Parathyroid adenoma (tissue), 2 donors: ENCODE results near the gene SMARCD3.

ENCODE experiments used
- H2AFZ ChIP-seq: fragments of 300-600 bp; sonication (generic); one replicate; pipeline ENCODE4 v1.7.0; 2017; ENCODE audit warnings: antibody characterized with exemption, mild to moderate bottlenecking
- H3K27ac ChIP-seq: fragments of 300-600 bp; sonication (generic); one replicate; pipeline ENCODE4 v1.7.0; 2017
- H3K27me3 ChIP-seq: fragments of 300-600 bp; sonication (generic); one replicate; pipeline ENCODE4 v1.7.0; 2017; ENCODE audit warnings: low read length; ENCODE audit not compliant: control insufficient read depth, insufficient read depth
- H3K36me3 ChIP-seq: fragments of 300-600 bp; sonication (generic); one replicate; pipeline ENCODE4 v1.7.0; 2017; ENCODE audit warnings: low read length; ENCODE audit not compliant: control insufficient read depth, insufficient read depth
- H3K4me1 ChIP-seq: fragments of 300-600 bp; sonication (generic); one replicate; pipeline ENCODE4 v1.7.0; 2017; ENCODE audit warnings: control low read depth
- H3K4me2 ChIP-seq: fragments of 300-600 bp; sonication (generic); one replicate; pipeline ENCODE4 v1.7.0; 2017; ENCODE audit warnings: low read length
- H3K4me3 ChIP-seq: fragments of 300-600 bp; sonication (generic); one replicate; pipeline ENCODE4 v1.7.0; 2017; ENCODE audit warnings: low read depth, low read length
- H3K79me2 ChIP-seq: fragments of 300-600 bp; sonication (generic); one replicate; pipeline ENCODE4 v1.7.0; 2017; ENCODE audit warnings: control low read depth
- H3K9ac ChIP-seq: fragments of 300-600 bp; sonication (generic); one replicate; pipeline ENCODE4 v1.7.0; 2017; ENCODE audit warnings: mild to moderate bottlenecking
- H3K9me3 ChIP-seq: fragments of 300-600 bp; sonication (generic); one replicate; pipeline ENCODE4 v1.7.0; 2017; ENCODE audit warnings: low read length; ENCODE audit not compliant: control insufficient read depth
- CTCF ChIP-seq: fragments of 300-600 bp; sonication (generic); IDR thresholded peaks from one replicate; pipeline ENCODE4 v1.7.0; 2017; ENCODE audit warnings: antibody characterized with exemption, mild to moderate bottlenecking
- donor health status: primary hyperparathyroidism.

Gene SMARCD3

GRCh38 chr7:151191544-151191943 lies 57.0 kb downstream of the SMARCD3 start:
- Histone ChIP-seq H3K79me2 (no peaks in the 10 kb centered on the region), H3K27ac (no peak overlapping the region), H3K27me3 (no peaks in the 10 kb centered on the region), H3K4me2 (no peak overlapping the region), H2AFZ (no peak overlapping the region), H3K4me1 (no peaks in the 10 kb centered on the region), H3K4me3 (no peak overlapping the region), H3K9ac (no peak overlapping the region), H3K9me3 (no peaks in the 10 kb centered on the region), H3K36me3 (no peaks in the 10 kb centered on the region)
- TF ChIP-seq CTCF: no peak

- Histone ChIP-seq H2AFZ (no peak overlapping the region), H3K4me1 (no peaks in the 10 kb centered on the region), H3K9ac (no peak overlapping the region), H3K9me3 (no peaks in the 10 kb centered on the region), H3K27me3 (no peaks in the 10 kb centered on the region), H3K4me2 (no peak overlapping the region), H3K79me2 (no peaks in the 10 kb centered on the region), H3K4me3 (no peak overlapping the region), H3K36me3 (no peaks in the 10 kb centered on the region), H3K27ac (no peak overlapping the region)
- TF ChIP-seq CTCF: no peak
Measured at GRCh38 chr7:151189038-151189437, 59.5 kb downstream of the SMARCD3 start.
